Fibroblast of skin of scalp (primary cell): Measurements from ENCODE around the gene SHANK2.
"Not testable (repeated sequence)": the region's sequence is repeated elsewhere in the genome, so short reads cannot be mapped to it uniquely, and the experiment has no call there.

Source experiments
- DNase-seq: peaks from one replicate; pipeline ENCODE4 v3.0.0-alpha.2; 2013

SHANK2 gene

DNA sequence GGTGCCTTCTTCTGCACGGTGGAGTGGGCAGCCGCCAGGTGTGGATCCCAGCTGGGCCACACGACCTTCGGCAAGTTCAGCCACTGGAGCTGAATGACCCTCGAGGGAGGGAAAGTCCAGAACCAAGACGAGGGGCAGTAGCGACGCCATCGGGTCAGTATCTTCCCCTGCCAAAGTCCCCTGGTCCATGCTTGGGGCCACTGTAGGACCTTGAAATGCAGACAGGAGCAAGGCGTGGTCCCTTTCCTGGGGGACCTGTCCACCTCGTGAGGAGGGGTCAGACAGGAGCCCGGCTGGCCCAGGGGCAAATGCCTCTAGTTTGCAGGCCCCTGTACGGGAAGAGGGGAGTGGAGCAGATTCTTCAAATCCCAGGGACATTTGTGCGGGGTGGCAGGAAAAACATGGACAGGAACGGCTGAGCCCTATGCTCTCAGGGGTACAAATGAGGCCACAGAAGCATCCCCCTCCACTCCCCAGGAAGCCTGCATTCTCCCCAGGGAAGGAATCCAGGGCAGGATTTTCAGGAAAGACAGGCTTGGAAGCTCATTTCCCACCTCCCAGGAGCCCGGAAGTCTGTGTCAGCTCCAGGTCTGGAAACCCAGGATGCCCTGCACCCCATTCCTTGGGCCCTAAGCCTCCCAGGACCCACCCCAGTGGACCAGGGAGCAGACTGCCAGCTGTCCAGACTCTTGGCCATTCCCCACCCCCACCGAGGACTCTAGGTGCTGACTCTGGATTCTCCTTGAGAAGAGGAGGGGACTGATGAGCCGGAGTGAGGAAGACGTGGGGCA, 6.6 kb downstream of the SHANK2 start:
- DNase-seq, result no peak

DNA sequence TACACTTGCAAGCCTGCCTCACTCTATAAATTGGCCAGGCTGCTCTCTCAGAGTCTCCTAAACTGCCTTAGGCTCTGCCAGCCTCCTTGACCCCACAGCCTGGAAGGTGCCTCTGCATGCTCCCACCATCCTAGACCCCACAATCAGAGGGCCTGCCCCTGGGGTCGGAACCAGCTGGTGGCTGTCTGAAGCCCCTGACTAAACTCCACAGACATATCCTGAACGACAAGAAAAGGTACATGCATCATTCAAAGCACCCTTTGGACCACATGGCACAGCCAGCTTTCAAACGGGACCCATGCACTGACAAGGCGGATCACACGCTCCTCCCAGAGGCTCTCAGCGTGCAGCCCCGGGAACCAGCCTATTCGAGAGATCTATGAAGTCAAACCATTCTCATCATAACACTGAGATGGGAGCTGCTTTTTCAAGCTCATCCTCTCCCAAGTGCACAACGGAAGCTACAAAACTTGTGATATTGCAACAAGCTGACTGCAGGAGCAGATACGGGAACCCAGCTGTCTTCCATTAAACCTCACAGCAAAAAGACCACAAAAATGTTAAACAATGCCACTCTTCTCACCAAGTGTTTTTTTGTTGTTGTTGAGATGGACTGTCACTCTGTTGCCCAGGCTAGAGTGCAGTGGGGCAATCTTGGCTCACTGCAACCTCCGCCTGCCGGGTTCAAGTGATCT, 8.1 kb downstream of the SHANK2 start:
- peak; percentile 57 for DNase-seq

DNA sequence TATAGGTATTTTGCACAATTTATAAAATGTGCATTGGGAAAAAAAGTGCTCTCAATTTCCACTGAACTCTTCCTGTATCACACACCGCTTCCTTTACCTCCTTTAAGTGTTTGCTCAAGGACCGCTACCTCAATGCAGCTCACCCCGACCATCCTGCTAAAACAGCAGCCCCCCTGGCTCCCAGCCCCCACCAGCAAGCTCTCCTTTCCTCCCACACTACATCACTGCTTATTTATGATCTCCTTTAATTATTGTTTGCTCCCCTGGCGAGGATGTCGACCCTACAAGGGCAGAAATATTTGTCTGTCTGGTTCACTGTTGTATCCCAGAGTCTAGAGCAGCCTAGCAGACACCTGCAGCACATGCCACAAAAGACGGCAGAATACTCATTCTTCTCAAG, 10.0 kb downstream of the SHANK2 start:
- DNase-seq, result no peak

DNA sequence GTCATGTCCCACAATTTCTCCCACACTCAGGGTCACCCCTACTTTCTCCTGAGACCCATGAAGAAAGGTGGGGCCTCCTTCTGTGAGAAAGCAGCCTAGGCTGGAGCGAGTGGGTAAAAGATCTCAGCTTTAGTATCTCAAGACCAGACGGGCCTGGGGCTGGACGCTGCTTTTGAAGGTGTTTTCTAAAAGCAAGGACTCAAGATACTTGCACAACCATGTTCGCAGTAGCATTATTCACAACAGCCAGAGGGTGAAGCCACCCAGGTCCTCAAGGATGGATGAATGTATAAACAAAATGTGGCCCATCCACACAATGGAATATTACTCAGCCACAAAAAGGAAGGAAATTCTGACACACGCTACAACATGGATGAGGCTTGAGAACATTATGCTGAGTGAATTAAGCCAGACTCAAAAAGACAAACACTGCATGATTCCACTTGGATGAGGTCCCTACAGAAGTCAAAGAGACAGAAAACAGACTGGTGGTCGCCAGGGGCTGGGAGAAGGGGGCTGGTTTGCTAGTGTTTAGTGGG, 10.6 kb downstream of the SHANK2 start:
- DNase-seq, result no peak

DNA sequence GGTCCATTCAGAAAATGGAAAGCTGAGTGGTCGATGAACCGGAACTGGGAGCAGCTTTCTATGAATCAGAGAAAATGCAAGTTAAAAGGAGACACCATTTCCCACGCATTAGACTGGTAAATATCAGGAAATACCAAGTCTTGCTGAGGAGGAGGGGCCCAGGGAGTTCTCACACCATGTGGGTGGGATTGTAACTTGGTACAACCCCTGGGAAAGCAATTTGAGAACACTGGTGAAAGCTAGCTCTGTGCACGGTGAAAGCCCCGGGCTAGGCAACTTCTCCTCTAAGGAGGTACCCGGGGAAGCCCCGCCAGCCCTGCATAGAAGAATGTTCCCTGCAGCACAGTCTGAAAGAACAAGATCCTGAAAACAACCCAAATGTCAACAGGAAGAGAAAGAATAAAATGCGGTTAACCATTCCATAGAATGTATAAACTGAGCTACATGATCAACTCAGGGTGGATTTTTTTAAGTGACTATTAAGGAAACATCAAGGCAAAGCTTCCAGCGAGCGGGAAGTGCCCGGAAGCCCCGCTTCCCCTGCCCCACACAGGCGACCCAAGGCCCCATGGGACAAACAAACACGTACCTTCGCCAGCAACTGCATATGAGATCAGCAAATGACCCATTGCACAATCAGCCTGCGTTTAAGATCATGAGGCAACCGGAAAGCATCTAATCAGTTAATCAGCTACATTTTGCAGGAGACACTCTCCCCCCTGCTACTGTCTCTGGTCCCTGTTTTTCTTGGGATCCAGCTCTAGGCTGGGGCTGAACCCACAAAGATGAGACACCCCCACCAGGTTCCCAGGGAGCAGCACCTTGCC, 11.3 kb downstream of the SHANK2 start:
- DNase-seq, result peak; percentile 77

DNA sequence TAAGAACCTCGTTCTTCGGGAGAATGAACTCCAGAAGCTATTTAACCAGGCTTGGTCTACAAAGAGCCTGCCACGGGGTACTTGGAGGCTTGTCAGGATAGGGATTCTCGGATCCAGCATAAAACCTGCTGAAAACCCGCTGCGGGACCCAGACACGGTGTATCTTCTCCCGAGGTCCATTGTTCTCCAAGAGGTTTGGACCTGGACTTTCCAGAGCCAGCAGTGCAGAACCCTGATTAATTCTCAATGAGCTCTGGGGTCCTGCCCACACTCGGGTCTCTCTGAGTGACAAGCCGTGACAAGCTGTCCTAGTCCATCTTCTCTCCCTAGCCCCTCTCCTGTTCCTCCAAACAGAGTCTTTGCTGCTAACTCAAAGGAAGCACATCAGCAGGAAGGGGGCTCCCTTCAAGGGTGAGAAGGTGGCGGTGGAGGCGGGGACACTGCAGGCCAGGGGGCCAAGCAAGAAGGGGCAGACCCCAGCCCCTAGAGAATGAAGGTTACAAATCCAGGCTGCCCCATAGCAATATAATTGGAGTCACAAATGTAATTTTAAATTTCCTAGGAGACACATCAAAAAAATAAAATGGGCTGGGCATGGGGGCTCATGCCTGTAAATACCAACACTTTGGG, 12.2 kb downstream of the SHANK2 start:
- no peak for DNase-seq

DNA sequence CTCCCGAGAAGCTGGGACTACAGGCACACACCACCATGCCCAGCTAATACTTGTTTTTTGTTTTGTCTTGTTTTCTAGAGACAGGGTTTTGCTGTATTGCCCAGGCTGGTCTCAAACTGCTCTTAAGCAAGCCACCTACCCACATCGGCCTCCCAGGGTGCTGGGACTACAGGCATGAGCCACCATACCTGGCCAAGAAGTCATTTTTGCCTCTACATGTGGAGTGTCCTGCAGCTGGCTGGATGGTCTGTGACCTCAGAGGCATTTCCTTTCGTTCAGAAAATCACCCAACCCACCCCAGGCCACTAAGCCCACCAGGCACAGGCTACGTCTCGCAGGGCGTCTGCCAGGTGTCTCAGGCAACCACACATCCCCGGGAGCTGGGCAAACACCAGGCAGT, 12.8 kb downstream of the SHANK2 start:
- no peak for DNase-seq

DNA sequence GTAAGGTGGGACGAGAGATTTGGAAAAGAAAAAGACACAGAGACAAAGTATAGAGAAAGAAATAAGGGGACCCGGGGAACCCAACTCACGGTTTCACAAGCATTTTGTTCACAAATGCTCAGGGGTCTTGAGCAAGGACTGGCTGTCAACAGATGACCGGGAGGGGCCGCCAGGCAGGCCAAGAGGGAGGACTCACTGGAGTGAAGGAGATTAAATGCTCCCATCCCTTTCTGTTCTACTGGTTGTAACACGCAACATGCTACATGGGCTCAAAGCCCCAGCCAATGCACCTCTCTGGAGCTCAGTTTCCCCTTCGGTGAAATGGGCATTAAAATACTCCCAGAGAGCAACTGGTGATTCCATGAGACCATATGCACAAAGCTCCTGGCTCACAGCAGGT, 13.4 kb downstream of the SHANK2 start:
- no peak for DNase-seq

DNA sequence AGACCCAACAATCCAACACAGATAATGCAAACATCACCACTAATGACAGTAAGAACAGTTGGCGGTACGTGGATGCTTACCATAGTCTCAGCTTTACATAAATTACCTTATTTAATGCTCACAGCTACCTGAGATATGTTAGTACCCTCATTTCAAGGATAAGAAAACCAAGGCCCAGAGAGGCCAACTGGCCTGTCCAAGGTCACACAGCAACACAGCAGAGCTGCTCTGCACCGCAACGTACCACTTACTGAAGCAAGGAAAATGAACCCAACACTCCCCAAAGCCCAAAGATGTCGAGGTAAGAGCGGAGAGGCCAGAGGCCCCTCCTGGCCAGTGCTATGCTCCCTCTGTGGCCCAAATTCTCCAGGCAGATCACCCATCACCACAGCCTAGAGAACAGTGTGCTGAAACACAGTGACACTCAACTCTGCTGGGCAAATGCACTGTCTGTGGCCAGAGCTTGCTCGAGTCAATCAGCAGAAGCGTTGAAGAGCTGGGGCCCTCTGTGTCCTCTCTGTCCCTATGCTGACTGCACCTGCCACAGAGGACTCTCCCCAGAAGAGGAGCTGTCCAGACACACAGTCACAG, 14.0 kb downstream of the SHANK2 start:
- no peak for DNase-seq

DNA sequence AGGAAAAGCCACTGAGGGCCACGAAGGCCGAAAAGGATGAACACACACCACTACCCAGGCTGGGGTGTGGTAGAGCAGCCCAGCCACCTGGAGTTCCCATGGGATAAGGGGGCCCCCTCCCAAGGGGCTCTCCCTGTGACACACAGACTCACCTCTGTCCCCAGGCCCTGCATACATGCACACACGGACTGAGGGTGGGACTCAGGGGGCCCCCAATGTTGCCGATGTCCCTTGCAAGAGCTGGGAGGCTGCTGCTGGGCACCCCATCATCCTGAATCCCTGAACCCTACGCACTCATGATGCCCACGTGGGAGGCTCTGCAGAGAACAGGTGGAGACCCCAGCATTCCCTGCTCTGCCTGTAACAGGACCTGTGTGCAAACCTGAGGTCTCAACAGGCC, 14.5 kb downstream of the SHANK2 start:
- DNase-seq, result no peak

DNA sequence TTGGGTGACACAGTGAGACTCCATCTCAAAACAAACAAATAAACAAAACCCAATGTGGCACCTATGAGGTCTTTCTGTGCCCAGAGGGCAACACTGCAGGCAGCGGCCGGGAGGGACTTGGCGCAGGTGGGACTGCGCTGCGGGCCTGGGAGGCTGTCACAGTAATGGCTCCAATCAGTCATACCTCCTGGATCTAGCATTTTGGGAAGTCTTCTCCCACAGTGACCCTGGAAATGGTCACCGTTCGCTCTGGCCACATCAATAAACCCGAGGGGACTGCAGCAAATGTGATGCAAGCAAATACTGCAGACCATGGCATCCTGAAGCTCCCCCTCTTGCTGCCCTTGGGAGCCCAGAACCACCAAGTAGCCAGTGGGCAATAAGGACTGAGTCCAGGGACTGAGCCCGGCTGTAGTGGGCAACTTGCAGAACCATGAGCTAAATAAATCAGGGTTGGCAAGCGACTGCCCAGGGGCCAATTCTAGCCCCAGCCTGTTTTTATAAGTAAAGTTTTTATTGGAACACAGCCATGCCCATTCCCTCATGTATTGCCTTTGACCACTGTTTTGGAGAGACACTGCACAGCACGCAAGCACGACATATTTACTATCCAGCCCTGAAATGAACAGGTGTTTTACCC, 15.4 kb downstream of the SHANK2 start:
- no peak for DNase-seq

DNA sequence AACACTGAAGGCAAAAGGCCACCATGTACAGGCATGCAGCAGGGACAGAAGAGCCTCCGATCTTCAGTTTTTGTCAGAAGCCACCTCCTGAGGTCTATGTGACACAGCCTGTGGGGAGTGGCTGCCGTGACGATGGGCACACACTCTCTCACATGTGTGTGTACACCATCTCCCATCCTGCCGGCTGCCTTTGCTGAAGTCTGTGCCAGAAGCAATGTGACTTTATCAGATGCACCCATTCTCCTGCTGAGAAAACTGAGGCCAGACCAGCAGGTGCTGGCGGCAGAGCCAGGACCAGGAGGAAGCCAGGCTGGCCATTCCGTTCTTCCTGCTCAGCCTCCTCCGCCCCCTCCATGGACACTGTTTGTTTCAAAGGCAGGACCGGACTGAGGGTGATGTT, 16.7 kb downstream of the SHANK2 start:
- DNase-seq, result no peak

DNA sequence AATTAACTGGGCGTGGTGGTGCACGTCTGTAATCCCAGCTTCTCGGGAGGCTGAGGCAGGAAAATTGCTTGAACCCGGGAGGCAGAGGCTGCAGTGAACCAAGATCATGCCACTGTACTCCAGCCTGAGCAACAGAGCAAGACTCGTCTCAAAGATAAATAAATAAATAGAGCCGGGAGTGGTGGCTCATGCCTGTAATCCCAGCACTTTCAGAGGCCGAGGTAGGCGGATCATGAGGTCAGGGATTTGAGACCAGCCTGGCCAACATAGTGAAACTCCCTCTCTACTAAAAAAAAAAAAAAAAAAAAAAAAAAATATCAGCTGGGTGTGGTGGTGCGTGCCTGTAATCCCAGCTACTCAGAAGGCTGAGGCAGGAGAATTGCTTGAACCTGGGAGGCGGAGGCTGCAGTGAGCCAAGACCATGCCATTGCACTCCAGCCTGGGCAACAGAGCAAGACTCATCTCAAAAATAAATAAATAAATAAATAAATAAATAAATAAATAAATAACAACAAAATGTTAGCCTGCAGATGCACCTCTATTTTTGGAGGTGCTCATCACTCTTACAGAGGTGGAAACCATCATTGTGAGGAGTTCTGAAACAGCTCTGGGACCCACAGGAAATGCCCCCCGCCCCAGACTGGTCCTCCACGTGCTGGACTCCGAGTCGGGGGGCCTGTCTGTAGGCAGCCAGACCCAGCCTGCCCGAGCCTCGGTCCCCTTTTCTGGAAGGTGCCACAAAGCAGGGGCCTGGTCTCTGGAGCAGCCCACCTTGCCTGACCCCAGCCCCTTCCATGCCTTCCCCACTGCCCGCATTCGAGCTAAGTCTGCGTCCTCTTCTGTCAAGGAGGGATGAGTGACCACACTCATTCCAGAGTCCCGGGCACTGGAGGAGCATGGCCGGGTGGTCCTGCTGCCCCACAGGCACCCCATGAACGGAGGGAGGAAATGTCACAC, 18.2 kb downstream of the SHANK2 start:
- not testable (repeated sequence) for DNase-seq

DNA sequence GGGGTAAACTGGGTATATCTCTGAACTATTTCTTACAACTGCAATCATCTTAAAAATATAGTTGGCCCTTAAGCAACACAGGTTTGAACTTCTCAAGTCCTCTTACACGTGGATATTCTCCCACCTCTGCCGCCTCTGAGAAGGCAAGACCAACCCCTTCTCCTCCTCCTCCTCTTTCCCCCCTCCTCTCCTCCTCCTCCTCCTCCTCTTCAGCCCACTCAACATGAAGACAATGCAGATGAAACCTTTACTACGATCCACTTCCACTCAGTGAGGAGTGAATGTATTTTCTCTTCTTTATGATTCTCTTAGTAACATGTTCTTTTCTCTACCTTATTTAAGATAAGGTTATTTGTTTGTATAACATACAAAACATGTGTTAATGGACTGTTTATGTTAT, 20.0 kb downstream of the SHANK2 start:
- DNase-seq, result no peak

DNA sequence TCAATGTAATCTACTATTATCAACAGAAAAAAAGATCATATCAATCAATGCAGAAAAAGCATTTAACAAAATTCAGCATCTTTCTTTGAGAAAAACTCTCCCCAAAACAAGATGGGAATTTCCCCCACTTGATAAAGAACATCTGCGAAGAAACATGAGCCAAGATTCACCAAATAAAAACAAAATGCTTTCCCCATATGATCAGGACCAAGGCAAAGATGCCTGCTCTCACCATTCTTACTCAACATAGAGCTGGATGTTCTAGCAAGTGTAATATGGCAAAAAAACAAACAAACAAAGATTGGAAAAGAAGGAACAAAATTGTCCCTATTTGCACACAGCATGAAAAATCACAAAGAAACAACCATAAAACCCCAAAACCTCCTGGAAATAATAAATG, 23.4 kb downstream of the SHANK2 start:
- no peak for DNase-seq

DNA sequence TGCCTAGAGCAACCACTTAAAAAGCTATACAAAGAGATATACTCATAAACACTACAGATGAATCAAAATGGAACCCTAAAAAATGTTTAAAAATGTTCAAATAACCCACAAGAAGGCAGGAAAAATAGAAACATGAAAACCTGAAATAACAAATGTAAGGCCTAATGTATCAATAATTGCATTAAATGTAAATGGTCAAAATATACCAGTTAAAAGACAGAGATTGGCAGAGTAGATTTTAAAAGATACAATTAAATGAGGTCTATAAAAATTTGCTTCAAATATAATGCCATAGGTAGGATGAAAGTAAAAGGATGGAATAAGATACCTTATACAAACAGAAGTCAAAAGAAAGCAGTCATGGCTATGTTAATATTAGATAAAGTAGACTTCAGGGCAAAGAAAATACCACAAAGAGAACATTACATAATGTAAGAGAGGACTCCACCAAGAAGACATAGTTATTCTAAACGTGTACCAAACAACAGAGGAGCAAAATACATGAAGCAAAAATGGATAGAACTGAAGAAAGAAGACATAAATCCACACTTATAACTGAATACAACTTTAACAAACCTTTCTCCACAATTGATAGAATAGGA, 25.2 kb downstream of the SHANK2 start:
- DNase-seq, result no peak

DNA sequence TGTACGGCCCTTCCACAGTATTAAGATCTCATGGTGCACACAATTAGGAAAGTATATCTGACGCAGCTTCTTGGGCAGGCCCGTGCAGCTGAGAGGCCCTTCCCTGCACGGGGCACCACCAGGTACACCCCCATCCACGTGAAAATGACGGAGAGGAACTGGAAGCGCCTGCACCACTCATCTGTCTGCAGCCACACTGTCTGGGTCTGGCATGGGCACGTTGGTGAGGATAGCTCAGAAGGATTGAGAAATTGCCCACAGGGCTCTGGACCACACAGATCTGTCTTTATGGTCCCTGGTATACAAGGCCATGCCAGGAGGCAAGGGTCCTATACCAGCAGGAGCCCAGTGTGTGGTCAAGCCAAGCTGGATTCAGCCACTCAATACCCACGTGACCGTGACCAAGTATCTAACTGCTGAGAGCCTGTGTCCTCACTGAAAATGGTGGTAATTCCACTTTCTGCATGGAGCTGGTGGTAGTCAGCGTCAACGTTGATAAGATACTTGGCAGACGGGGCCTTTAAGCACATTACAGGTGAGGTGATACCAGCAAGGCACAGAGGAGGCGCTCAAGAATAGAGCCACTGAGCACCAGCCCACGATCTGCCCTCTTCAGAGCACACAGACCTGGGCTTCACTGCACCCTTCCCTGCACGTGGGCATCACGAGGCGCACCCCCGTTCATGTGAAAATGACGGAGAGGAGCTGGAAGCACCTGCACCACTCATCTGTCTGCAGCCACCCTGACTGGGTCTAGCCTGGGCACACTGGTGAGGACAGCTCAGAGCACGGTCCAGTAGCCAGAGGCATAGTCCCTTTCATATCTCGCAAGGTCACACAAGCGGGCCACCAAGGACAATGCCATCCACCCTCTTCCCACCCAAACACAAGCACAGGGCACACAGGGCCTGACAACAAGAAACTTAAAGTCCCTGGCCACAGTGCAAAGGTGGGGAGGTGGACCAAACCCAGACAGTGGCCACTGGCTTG, 28.4 kb downstream of the SHANK2 start:
- DNase-seq, result no peak

DNA sequence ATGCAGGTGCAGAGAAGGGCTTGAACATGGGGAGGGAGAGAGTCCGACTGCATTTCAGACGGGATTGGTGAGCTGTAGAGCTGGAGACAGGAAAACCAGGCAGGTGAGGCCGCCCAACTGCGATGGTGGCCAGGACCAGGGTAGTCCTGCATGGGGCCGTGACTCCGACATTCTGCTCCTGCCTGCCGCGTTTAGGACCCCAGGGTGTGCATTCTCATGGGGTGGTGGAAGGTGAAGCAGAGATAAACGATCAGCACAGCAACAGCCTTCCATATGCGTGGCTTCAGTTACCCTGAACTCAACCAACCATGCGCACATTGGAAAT, 29.3 kb downstream of the SHANK2 start:
- DNase-seq, result no peak
